SIG-M5 treated with dmso at 0.1 percent for 504 hours (cell line): ENCODE results near the gene GLT6D1.
"Not testable (repeated sequence)": the region's sequence is repeated elsewhere in the genome, so short reads cannot be mapped to it uniquely, and the experiment has no call there.

ENCODE experiments used
- DNase-seq: peaks from one replicate; lab custom pipeline; 2025; ENCODE audit not compliant: unreplicated experiment; lab: John Stamatoyannopoulos, UW

The GLT6D1 gene, protein sequence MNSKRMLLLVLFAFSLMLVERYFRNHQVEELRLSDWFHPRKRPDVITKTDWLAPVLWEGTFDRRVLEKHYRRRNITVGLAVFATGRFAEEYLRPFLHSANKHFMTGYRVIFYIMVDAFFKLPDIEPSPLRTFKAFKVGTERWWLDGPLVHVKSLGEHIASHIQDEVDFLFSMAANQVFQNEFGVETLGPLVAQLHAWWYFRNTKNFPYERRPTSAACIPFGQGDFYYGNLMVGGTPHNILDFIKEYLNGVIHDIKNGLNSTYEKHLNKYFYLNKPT

DNA sequence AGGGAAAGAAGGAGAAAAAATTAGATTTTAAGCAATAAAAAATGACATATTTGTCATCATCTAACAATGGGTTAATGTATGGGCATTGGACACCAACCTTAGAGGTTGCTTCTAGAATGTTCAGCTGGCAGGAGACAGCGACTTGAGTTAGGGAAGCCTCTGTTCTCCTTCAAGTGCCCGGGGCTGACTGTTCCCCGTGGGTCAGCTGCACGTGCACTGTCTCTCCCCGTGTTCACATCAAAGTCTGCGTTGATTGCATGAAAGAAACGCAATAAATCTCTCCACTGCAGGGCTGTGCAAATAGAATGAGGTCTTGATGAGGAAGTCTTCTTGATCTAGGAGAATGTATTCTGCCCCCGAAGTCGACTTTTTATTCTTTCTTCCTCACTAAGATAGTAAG, at the start of gene GLT6D1:
Gene GLT6D1 (minus strand): TSS at position 345 of the 400 bp plus-strand sequence. CDS start 353 bp downstream, outside the sequence.
- no peak for DNase-seq

DNA sequence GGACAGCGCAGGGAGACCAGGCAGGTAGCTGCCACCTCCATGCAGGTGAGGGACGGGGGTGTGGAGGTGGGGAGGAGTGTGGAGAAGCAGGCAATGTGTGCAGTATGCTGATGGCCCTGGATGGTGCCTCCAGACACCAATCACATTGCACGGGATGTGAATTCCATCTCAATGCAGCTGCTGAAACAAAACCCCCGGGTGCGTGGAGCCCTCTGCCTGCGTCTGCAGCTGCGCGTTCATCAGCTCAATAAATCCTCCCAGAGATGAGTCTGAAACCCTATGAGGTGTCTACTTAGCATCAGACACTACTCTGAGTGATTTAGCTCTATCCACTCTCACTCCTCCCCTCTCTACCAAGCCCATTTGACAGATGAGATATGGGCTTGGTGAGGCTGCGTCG, 49.7 kb upstream of the GLT6D1 start:
- DNase-seq, result no peak

DNA sequence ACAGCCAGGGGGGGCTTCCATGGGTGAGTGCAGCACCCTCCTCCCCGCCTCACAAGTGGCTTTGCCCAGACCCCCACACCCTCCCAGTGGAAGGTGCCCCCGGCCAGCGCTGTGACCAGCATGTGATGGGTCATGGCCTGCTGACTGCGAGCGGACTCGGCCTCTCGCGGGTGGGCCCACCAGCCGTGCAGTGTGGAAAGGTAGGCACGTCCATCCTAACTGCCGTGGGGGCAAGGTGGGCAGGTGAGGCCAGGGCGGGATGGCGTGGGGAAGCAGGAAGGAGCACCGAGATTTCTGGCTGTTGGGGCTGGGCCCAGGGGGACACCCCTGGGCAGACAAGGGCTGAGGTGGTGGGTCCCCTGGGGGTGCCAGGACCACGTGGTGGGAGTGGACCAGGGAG, 47.9 kb upstream of the GLT6D1 start:
- DNase-seq, result no peak

DNA sequence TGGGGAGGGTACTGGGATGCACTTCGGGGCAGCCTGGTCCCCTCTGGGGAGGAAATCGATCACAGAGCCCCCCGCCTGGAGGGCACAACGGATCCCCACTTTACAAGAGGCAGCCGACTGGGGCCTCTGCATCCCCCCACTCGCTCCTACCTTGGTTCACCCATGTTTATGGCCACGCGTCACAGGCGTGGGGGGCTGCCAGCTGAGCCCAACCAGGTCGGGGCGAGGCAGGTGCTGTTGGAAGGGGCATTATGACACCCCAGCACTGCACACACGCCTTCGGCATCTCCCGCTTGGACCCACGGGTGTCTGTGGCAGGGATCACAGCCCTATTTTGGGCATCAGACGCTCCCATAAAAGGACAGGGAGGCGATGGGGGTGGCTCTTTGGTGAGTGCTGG, 45.4 kb upstream of the GLT6D1 start:
- DNase-seq, result no peak

DNA sequence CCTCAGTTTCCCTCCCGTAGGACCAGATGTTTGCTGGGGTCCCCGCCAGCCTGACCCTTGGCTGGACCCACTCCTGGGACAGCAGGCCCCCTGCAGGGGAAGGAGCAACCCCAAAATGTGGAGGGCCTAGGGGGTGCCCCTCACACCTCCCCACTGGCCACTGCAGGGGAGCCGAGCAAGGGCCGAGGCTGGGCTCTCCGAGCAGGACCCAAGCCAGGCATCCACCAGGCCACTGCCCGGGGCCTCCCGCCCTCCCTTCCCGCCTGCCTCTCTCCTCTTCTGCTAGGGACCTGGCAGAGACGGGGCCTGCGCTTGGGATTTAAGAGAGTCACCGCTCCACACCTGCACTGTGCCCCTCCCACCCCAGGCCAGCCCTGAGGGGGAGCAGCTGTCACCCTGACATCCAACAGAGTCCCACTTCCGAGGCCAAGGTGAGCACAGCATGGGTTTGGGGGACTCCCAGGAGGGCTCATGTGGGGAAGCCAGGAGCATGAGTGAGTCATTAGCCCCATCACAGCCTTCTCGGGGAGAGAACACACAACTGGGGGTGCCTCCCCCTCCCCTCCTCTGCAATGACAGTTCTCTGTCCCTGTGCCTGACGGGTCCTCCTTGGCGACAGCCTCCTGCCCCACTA, 44.2 kb upstream of the GLT6D1 start:
- no peak for DNase-seq

DNA sequence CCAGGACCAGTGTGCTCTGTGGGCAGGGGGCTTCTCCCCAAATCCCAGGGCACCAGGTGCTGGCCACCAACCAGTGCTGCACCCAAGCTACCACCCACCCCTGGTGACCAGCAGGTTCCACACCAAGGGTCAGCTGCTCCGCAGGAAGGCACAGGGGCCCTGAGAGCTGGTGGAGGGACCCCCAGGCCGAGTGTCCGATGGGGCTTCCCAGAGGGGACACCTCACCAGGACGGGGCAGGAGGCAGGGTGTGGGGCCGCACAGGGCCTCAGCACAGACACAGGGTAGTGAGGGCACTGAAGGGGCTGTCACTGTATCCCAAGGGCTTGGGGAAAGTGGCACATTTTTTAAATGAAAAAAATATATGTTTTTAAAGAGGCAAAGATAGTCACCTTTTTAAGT, 41.8 kb upstream of the GLT6D1 start:
- no peak for DNase-seq

DNA sequence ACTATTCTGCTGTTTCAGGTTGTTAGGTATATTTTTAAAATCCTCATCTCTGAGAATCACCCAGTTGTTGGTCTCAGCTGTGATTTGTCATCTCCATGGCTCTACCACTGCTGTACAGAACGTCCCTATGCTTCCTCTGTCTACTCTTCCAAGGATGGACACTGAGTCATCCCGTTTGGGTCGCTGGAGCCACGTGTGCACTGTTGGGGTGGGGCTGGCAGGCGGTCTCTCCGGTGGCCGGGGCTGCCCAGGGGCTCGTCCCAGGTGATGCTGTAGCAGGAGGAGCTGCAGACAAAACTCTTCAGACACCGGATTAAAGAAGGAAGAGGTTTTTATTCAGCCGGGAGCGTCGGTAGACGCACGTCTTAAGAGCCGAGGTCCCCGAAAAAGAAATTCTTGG, 40.7 kb upstream of the GLT6D1 start:
- no peak for DNase-seq

DNA sequence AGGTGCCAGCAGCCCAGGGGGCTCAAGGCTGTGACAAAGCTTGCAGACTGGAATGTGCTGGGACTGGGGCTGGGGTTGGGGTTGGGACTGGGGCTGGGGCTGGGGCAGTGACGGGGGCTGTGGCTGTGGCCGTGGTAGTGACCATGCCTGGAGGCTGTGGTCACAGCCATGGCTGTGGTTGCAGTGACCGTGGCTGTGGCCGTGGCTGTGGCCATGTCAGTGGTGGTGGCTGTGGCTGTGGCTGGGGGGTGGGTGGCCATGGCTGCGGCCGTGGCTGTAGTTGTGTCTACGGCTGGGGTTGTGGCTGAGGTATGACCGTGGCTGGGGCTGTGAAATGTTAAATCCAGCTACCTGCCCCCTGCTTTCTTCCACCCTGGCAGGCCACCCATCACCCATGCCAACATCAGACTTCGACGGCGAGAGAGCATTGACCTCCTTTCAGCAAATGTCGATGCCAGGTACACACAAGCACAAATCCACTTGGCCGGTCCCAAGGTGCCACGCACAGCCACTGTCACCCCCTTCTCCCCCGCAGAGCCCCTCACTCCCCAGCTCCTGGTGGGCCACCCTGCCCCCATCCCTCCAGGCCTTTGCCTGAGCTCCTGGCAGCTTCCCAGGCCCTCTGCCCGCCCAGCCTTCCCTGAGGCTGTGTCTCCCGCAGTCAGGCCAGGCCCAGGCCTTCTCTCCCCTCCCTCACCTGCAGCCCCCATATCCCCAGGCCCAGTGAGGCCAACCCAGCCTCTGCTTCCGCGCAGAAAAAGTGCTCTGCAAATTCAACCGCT, 39.1 kb upstream of the GLT6D1 start:
- no peak for DNase-seq

DNA sequence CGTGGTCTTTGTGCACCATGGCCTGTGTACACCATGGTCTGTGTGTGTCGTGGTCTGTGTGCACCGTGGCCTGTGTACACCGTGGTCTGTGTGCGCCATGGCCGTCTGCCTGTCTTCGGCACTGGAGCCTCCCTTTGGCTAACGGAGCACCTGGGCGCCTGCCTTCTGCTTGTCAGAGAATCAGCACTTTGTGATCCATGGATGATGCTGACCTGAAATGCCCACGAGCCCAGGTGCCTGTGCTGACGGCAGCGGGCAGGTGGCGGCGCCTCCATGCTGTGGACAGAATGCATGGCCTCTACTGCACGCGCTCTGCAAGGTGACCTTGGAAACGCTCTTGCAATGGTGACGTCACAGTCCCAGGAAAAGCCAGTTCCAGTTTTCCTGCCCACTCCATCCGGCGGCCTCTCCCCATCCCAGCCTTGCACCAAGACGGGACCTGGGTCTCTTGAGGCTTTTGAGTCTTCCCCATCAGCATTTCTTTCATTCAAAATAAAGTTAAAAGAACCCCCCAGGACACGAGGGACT, 38.4 kb upstream of the GLT6D1 start:
- no peak for DNase-seq

DNA sequence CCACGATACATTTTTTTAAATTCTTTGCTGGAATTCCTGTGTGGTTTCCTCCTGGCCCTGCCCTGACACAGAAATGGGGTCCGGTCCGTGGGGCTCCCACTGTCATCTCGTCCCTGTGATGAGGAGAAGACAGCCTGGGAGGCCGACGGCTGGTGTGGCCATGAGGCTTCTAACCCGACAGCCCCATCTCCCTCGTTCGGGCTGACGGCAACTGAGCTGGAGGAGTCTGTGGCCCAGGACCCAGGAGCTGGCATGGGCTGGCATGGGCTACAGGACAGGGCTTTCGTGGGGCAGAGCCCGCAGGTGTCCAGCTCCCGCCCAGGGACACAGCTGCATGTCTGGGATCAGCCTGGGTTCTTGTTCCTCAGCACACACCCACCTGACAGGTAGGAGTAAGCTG, 37.6 kb upstream of the GLT6D1 start:
- no peak for DNase-seq

- DNase-seq, result no peak
Observed at GRCh38 chr9:135674977-135675376, 35.6 kb upstream of the GLT6D1 start.

DNA sequence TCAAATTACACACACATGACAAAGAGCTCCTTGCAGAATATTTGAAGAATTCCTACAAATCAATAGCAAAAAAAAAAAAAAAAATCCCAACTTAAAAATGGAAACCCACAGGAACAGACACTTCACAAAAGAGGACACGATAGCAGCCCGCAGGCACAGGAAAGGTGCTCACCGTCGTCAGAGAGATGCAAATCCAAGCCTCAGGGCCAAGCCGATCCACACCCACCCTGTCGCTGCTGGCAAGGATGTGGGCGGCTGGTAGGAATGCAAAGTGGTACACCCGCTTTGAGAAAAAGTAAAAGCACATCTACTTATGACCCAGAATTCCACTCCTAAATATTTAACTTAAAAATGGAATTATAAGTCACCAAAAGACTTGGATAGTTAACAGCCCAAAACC, 34.6 kb upstream of the GLT6D1 start:
- DNase-seq, result no peak

DNA sequence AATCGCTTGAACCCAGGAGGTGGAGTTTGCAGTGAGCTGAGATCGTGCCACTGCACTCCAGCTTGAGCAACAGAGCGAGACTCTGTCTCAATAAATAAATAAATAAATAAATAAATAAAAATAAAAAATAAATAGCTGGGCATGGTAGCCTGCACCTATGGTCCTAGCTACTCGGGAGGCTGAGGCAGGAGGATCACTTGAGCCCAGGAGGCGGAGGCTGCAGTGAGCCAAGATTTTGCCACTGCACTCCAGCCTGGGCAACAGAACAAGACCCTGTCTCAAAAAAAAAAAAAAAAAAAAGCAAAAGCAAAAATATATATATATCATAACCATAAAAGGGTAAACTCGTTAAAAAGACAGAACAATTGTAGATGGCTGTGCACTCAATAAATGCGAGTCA, 33.4 kb upstream of the GLT6D1 start:
- DNase-seq, result not testable (repeated sequence)

DNA sequence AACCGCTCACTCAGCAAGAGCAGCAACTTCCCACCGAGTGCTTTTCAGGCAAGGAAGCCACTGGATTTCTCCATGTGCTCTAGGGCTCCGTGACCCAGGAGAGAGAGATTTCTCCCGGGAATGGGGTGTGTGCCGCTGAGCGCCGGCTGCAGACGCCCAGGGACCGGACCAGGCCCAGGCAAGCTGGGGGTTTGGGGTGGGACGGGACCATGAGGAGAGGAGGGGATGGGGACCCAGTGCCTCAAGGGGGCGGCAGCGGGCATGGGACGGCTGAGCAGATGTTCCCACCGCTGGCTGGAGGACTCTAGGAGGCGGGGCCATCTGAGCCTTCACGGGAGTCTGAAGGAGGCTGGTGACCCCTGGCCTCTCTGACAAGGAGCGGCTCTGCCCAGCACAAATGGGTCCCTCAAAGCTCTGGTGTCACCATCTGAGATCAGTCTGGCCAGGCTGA, 32.3 kb upstream of the GLT6D1 start:
- no peak for DNase-seq

GRCh38 chr9:135670721-135671590, 31.6 kb upstream of the GLT6D1 start:
- no peak for DNase-seq

- DNase-seq, result no peak
Observed at GRCh38 chr9:135669616-135670285, 30.4 kb upstream of the GLT6D1 start.

DNA sequence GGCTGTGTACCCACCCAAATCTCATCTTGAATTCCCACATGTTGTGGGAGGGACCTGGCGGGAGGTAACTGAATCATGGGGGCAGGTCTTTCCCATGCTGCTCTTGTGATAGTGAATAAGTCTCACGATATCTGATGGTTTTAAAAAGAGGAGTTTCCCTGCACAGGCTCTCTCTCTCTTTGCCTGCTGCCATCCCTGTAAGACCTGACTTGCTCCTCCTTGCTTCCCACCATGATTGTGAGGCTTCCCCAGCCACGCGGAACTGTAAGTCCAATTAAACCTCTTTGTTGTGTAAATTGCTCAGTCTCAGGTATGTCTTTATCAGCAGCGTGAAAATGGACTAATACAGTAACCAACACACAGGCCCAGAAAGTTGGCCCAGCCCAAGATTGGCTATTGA, 29.7 kb upstream of the GLT6D1 start:
- DNase-seq, result not testable (repeated sequence)

- no peak for DNase-seq
Observed at GRCh38 chr9:135667463-135668001, 28.2 kb upstream of the GLT6D1 start.

DNA sequence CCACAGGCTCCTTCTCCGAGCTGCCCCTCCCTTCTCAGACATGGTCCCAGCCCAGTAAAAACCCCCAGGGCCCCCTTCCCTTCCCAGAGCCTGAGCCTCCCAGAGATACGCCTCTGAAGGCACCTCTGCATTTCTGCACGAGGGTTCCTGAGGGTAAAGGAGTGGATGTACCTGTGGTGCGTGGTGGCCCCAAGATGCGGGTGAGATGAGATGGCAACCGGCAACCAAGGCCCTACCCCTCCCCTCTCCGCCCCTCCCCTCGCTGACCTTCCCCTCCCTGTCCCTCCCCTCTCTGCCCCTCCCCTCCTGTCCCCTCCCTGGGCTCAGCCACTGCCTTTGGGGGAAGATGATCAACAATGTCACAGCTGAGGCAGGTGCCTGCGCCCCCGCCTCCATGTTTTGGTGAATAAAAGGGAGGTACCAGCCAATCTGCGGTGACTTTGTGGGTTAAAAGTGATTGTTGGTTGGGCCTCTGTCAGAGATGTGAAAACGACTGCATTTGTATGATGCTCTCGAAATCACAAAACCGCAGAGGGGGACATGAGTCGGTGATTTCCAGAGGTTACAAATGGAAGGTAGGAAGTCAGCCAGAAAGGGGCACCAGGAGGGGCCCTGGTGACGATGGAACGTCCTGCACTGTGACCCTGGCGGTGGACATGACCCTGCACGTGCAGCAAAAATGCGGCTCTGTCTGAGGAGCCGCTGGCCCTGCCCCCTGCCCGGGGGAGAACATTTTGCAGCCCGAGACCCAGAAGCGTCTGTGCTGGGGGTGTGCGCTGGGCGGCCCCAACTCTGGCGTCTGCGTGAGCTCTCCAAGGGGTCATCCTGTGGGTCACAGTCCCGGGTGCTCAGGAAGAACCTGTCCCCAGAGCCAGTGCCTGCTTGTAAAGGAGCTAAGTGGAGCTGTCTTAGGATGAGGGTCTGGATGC, 27.5 kb upstream of the GLT6D1 start:
- DNase-seq, result no peak
